ENCODE measurements around the gene KCNIP3.

- TF ChIP-seq CTBP1 (IDR thresholded peaks at IDR 0.05; ENCODE audit: borderline replicate concordance) (no peak), ZNF384 (IDR thresholded peaks at IDR 0.05) (no peak), LEF1 (IDR thresholded peaks at IDR 0.05; ENCODE audit: borderline replicate concordance) (no peak), BHLHE40 (IDR thresholded peaks at IDR 0.05; ENCODE audit: borderline replicate concordance) (no peak), FOXK2 (IDR thresholded peaks at IDR 0.05) (no peak), ARNT (IDR thresholded peaks at IDR 0.05) (no peak), SUZ12 (IDR thresholded peaks at IDR 0.05) (no peak), FOXA1 (IDR thresholded peaks at IDR 0.05) (no peak), SP1 (IDR thresholded peaks at IDR 0.05) (no peak), NFRKB (IDR thresholded peaks at IDR 0.05) (no peak), TARDBP (IDR thresholded peaks at IDR 0.05) (no peak), HDGF (IDR thresholded peaks at IDR 0.05; ENCODE audit: borderline replicate concordance) (no peak), FOXM1 (IDR thresholded peaks at IDR 0.05; ENCODE audit: borderline replicate concordance) (no peak)
These were observed 7.9 kb upstream of the KCNIP3 start for GRCh38 chr2:95289253-95289652.
